Posterior vena cava (tissue), 2 donors: Measurements from ENCODE around the gene UST. TPM values are rescaled to one million over a fixed set of nuclear protein-coding genes. Genes with fewer than 3 reads are reported as not detected.

Source experiments
- DNase-seq: peaks from one replicate; pipeline ENCODE4 v3.0.0-alpha.2; 2020; ENCODE audit warnings: low spot score
- intact Hi-C, 2 donors: fragments of 100-400 bp; cut with DNase I; formaldehyde crosslinking; loops; one replicate each; pipeline versions ENCODE4 v1.14.1 to v1.14.2; 2022 to 2023
- total RNA-seq, 2 donors: library from RNA; stranded (reverse); fragmentation: NEBNext Ultra II Directional; extraction: Animal tissue kit (Norgen Biotek cat#: 25700); gene quantifications; one replicate each; pipeline ENCODE4 v1.2.1, GENCODE V29; 2021
- donor health status: DM: yes; HTN: yes; CAD: no.
- donor health status: DM: yes; HTN: yes; CAD: no.

Gene UST
- total RNA-seq, 2 donors from 2014 or later = 15.2 to 19.4 TPM

DNA sequence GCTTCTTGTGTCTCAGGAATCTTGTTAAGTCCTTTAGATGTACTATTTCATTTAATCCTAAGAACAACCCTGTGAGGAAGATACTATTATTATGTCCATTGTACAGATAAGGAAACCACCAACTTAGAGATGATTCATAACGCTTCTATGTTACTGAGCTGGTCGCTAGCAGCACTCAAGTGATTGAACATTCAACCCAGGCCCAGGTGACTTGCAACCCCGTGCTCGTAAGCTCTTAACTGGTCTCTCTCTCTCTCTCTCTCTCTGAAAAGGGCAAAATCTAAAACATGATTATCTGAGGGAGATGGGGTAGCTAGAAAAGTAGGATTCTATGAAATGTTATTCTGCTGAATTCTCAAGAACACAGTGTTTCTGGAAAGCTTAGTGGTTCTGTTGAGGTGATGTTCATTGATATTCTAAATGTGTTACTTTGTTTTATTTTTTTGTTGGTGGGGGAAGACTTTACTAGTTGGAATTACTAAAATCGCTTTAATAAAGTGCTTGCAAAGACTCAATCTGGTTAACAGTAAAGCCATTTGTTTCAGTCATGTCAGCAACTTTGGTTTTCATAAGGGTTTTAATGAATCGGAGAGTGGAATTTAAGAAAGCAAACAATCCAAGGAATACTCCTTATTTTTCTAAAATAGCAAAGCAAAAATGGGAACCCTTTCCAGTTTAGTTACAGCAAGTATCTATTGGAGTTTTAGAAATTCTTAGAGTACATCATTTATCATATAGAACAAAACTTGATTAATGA, 305.7 kb downstream of the UST start:
- DNase-seq = no peak
- intact Hi-C loops = no loop called here

GRCh38 chr6:149053848-149054558, 307.2 kb downstream of the UST start:
- intact Hi-C loops = no loop called here
- no peak for DNase-seq

- no peak for DNase-seq
- intact Hi-C loops = no loop called here
Measured at GRCh38 chr6:149054559-149055194, 307.8 kb downstream of the UST start.

DNA sequence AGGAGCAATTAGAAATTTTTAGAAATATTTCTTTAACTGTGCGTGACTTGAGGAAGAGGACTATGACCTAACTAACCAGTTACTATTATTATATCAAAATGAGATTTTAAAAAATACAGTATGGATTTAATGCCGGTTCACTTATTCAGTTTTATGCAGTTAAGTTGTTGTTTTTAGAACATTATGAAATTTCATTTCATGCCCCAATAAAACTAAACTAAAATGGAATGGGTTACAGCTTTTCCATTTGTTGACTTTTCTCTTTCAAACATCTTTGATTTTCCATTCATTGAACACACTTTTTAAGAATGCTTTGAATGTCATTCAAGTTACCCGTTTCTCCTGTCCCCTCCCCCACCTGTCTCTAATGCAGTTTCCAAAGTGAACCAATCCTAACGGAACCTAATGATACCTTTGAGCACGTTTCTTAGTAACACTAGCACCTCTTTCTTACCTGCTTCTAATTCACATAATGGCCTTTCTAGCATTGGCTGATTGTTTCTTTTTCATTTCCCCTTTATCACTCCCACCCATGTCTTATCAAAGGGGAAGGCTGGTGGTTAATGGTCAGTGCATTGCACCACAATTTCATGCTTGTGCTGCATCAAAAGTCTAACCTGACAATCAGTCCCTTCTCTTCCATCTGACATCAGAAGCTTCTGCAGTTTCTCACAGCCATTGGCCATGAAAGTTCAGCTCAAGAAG, 308.5 kb downstream of the UST start:
- intact Hi-C loops = no loop called here

GRCh38 chr6:149056777-149057463, 310.1 kb downstream of the UST start:
- intact Hi-C loops = no loop called here
- DNase-seq = no peak

More for the DNA sequence above, 308.5 kb downstream of the UST start:
- DNase-seq = no peak

- intact Hi-C loops = no loop called here
- no peak for DNase-seq
Measured at GRCh38 chr6:149057464-149057840, 310.6 kb downstream of the UST start.

GRCh38 chr6:149059557-149059956, 312.7 kb downstream of the UST start:
- no peak for DNase-seq
- intact Hi-C loops = no loop called here

DNA sequence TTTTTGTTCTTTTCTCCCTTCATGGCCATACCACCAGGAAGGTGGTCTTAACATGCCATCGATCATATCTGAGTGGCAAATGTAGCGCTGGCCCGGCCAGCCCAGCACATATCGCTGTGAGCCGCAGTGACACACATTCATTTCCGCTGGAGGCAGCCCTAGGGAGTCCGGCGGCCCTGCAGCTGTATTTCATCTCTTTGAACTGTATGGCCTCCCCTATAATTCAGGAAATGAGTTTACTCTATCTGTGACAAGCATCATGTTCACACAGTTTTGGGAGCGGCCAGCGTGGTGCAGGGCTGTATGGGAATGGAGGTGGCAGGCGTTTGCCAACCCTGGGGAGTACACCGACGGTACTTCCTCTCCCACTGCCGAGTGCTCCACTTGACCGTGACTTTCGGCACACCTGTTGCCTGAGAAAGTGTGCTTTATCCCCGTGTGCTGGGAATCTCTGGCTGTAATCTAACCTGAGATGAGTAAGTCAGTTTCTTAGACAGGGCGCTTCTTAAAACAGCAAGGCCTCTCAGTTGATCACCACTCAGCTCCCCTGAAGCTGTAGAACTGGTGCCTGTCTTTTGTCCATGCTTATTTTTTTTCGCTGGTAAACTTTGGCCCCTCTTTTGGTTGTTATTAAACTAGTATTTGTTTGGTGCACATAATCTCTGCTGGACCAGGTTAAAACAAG, 313.6 kb downstream of the UST start:
- intact Hi-C loops = no loop called here
- no peak for DNase-seq

DNA sequence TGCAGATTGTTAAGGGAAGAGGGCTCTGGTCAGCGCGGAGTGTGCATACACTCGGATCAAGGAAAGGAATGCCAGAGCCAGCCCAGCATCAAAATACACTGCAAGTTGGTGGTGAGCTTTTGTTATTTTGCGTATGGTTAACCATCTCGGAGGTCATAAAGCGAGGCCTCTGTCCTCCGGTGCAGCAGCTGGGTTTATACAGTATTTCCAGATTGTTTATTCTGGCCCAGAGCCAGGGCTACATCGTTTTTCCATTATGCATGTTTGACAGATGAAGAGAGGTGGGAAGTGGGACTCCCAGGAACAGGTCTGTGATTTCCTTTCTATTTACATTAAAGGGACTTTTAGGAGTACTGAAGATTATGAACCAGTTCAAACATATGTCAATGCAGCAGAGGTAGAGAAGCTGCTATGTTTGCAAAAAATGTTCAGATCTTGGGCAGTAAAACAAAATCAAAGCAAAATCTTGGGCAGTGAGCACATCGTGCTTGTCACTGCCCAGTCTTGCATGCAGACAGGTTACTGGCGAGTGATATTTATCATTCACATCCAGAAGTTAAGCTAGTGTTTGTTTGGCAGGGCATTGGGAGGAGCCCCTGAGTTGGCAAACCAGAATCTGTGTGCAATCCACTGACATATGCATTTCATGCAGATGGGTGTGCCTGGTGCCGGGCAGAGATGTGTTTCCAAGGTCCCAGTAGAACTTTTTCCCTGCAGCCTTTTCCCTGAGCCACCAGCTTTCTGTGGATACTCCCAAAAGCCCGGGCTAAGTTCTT, 314.3 kb downstream of the UST start:
- DNase-seq = no peak
- intact Hi-C loops = no loop called here

DNA sequence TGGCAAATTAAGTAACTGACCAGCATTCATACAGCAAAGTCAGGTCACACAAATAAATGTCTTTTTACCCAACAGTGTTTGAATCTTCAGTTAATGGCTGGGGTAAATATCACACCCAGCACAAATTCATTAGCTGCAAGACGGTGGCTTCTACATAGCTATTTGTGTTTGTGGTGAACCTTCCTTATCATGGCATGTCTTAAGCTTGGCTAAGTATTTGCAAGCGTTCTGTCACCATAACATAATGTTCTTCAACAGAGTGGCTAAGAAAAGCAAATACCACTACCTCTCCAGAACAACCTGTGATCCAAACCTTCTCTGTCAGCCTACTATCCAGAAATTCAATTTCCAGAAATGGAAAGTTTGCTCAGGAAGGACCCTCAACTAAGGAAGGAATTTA, 315.1 kb downstream of the UST start:
- intact Hi-C loops = no loop called here
- DNase-seq = no peak

DNA sequence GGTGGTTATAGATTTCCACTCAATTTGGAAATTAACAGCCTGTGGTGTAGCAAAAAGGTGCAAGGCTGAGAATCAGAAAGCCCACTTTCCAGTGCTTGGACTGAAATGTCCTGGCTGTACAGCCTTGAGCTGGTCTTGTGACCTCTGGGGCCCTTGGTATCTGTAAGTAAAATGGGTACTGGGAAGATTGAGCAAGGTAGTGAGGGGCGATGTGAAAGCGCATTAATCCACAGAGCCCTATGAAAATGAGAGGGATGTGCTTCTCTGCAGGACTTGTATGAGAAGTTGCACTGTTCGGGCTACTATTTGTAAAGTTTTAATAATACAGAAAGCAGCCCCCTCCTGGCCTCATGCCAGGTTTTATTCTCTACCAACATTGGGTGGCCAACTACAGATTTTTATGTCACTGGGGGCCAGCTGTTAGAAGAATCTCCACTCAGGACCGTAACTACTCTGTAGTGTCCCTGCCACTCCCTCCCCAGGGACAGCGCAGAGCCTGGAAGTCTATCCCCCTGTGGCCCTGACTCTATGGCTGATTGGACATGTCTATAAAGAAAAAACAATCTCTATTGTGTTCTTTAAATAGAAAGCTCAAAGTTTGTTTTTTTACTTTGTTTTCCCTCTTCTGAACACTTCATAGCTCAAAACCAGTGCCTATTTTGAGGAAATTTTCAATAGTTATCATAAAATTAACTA, 316.0 kb downstream of the UST start:
- no peak for DNase-seq
- intact Hi-C loops = no loop called here

GRCh38 chr6:149063468-149063867, 316.6 kb downstream of the UST start:
- no peak for DNase-seq
- intact Hi-C loops = no loop called here

- DNase-seq = no peak
- intact Hi-C loops = no loop called here
Measured at GRCh38 chr6:149064001-149064659, 317.3 kb downstream of the UST start.

GRCh38 chr6:149064660-149065015, 317.8 kb downstream of the UST start:
- intact Hi-C loops = no loop called here
- no peak for DNase-seq

GRCh38 chr6:149065121-149065520, 318.3 kb downstream of the UST start:
- intact Hi-C loops = no loop called here

DNA sequence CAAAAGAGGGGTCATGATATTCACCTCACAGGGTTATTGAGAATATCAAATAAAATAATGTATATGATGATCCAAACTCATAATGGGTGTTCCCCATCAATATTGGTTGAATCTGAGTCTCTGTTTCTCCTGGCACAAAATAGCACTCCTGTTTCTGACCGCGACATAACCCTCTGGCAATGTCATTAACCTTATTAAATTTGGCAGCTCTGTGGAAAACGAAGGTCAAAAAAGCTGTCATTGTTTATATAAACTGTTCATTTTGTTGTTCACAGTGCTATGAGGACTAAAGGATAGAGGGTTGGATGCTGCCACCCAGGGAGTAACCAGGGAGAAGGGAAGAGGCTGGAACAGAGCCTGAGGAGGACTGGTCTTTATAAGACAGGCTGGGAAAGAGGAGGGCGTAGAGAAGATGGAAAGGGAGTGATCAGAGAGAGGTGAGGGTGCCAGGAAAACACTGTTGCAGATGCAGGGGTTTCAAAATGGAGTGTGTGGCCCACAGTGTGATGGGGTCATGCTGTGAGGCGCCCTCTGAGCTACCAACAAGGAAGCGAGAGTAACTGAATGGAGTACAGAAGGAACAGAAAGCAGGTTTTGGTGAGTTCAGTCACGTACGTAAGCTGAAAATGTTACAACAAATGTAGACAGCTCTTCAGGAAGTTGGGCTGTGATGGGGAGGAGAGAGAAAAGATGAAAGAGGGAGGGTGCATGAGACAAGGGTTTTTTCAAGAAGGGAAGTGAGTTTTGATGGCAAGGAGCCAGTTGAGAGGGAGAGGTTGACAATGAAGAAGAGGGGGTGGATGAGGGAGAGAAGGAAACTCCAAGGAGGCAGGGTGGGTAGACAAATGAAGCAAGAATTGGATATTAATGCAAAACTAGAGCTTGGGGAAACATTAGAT, 319.1 kb downstream of the UST start:
- intact Hi-C loops = no loop called here
- DNase-seq = no peak

More at GRCh38 chr6:149065121-149065520, 318.3 kb downstream of the UST start:
- DNase-seq = no peak
